SU-DHL-6 (cell line): ENCODE measurements around the gene GJA9.

Source experiments
- H2AFZ ChIP-seq: fragments of 200-600 bp; sonication (generic); 2 replicates; pipeline ENCODE4 v1.6.1; 2014; ENCODE audit warnings: low read depth, mild to moderate bottlenecking, moderate library complexity, mixed read lengths, antibody characterized with exemption, low read length; ENCODE audit not compliant: severe bottlenecking
- H3F3A ChIP-seq: fragments of 200-600 bp; shearing (Covaris generic); 2 replicates; pipeline ENCODE4 v1.6.0; 2016; ENCODE audit warnings: antibody characterized with exemption, mild to moderate bottlenecking; ENCODE audit not compliant: insufficient read depth
- H3K27ac ChIP-seq: fragments of 200-600 bp; sonication (generic); 2 replicates; pipeline ENCODE4 v1.5.1; 2016; ENCODE audit warnings: low read depth, mild to moderate bottlenecking, low read length, moderate library complexity, mixed read lengths
- H3K27me3 ChIP-seq: fragments of 200-600 bp; sonication (generic), shearing (Covaris generic); 2 replicates; pipeline ENCODE4 v1.6.0; 2014; ENCODE audit warnings: mild to moderate bottlenecking, low read length
- H3K36me3 ChIP-seq: fragments of 200-600 bp; sonication (generic); 2 replicates; pipeline ENCODE4 v1.6.1; 2014; ENCODE audit warnings: mild to moderate bottlenecking, low read length, mixed read lengths
- H3K4me2 ChIP-seq: fragments of 300-600, 200-600 bp; shearing (Covaris generic), sonication (generic); 2 replicates; pipeline ENCODE4 v1.6.0; 2014; ENCODE audit warnings: low read length, low read depth, mild to moderate bottlenecking; ENCODE audit not compliant: poor library complexity, severe bottlenecking
- H3K4me3 ChIP-seq: fragments of 200-600 bp; sonication (generic); 2 replicates; pipeline ENCODE4 v1.5.1; 2014; ENCODE audit warnings: antibody characterized with exemption, low read length, mild to moderate bottlenecking, mixed read lengths; ENCODE audit not compliant: insufficient read depth, poor library complexity, severe bottlenecking
- H3K79me2 ChIP-seq: fragments of 200-600 bp; sonication (generic); 2 replicates; pipeline ENCODE4 v1.6.1; 2014; ENCODE audit warnings: mild to moderate bottlenecking, low read length, moderate library complexity; ENCODE audit not compliant: insufficient read depth
- H3K9ac ChIP-seq: fragments of 200-600 bp; sonication (generic); 2 replicates; pipeline ENCODE4 v1.7.0; 2014; ENCODE audit warnings: mild to moderate bottlenecking, low read length
- H3K9me2 ChIP-seq: fragments of 200-600 bp; sonication (generic); replicated peaks from 2 replicates; pipeline ENCODE4 v1.6.1; 2014; ENCODE audit warnings: low read length; ENCODE audit not compliant: insufficient read depth
- H3K9me3 ChIP-seq: fragments of 200-600 bp; sonication (generic); 2 replicates; pipeline ENCODE4 v1.6.1; 2014; ENCODE audit warnings: low read length, mixed read lengths; ENCODE audit not compliant: insufficient read depth
- H4K20me1 ChIP-seq: fragments of 200-600 bp; sonication (generic); 2 replicates; pipeline ENCODE4 v1.6.1; 2014; ENCODE audit warnings: low read depth, mild to moderate bottlenecking, antibody characterized with exemption, low read length, moderate library complexity, mixed read lengths
- CTCF ChIP-seq: fragments of 200-600 bp; sonication (generic); IDR thresholded peaks from one replicate; pipeline ENCODE4 v1.5.1; 2017; ENCODE audit warnings: antibody characterized with exemption, mild to moderate bottlenecking, low read length, moderate library complexity; ENCODE audit not compliant: insufficient read depth, poor library complexity, severe bottlenecking
- EZH2phosphoT487 ChIP-seq: fragments of 200-600 bp; sonication (generic), shearing (Covaris generic); conservative IDR thresholded peaks from 2 replicates; pipeline ENCODE4 v1.6.1; 2018; ENCODE audit warnings: mild to moderate bottlenecking, antibody characterized with exemption, low read length, moderate library complexity, mixed read lengths

Gene GJA9

GRCh38 chr1:38899560-38899959, 18.2 kb upstream of the GJA9 start:
- Histone ChIP-seq H3K36me3 (no peaks in the 10 kb centered on the region), H3K27ac (no peak overlapping the region), H3K9me2 (no peaks in the 10 kb centered on the region), H3K9ac (no peak overlapping the region), H2AFZ (no peak overlapping the region), H3K27me3 (no peaks in the 10 kb centered on the region), H3K4me2 (no peak overlapping the region), H3K4me3 (no peak overlapping the region), H3K9me3 (no peaks in the 10 kb centered on the region), H4K20me1 (no peaks in the 10 kb centered on the region), H3K79me2 (no peaks in the 10 kb centered on the region), H3F3A (no peaks in the 10 kb centered on the region)
- TF ChIP-seq CTCF (no peak), EZH2phosphoT487 (no peak)

- H3K79me2 ChIP-seq, result no peaks in the 10 kb centered on the region
- no peak overlapping the region for H2AFZ ChIP-seq
- no peaks in the 10 kb centered on the region for H3F3A ChIP-seq
- H3K4me3 ChIP-seq, result no peak overlapping the region
- no peak overlapping the region for H3K27ac ChIP-seq
- no peaks in the 10 kb centered on the region for H3K9me2 ChIP-seq
- H3K27me3 ChIP-seq, result no peaks in the 10 kb centered on the region
- H3K9ac ChIP-seq, result no peak overlapping the region
- no peaks in the 10 kb centered on the region for H3K9me3 ChIP-seq
- H4K20me1 ChIP-seq, result no peaks in the 10 kb centered on the region
- H3K4me2 ChIP-seq, result no peak overlapping the region
- TF ChIP-seq CTCF (no peak), EZH2phosphoT487 (no peak)
- no peaks in the 10 kb centered on the region for H3K36me3 ChIP-seq
These were observed 17.4 kb upstream of the GJA9 start for GRCh38 chr1:38898653-38899230.

GRCh38 chr1:38896169-38896568, 14.8 kb upstream of the GJA9 start:
- no peak for TF ChIP-seq EZH2phosphoT487
- no peak for TF ChIP-seq CTCF

GRCh38 chr1:38892976-38893375, 11.6 kb upstream of the GJA9 start:
- no peaks in the 10 kb centered on the region for H3K27me3 ChIP-seq
- no peaks in the 10 kb centered on the region for H3K9me3 ChIP-seq
- H3F3A ChIP-seq, result no peaks in the 10 kb centered on the region
- no peak overlapping the region for H3K4me3 ChIP-seq
- H3K79me2 ChIP-seq, result no peaks in the 10 kb centered on the region
- H2AFZ ChIP-seq, result no peak overlapping the region
- H4K20me1 ChIP-seq, result no peaks in the 10 kb centered on the region
- H3K27ac ChIP-seq, result no peak overlapping the region
- no peak overlapping the region for H3K9ac ChIP-seq
- H3K4me2 ChIP-seq, result no peak overlapping the region
- no peaks in the 10 kb centered on the region for H3K36me3 ChIP-seq
- TF ChIP-seq EZH2phosphoT487, result no peak
- no peaks in the 10 kb centered on the region for H3K9me2 ChIP-seq

More at GRCh38 chr1:38896169-38896568, 14.8 kb upstream of the GJA9 start:
- H4K20me1 ChIP-seq, result no peaks in the 10 kb centered on the region
- no peak overlapping the region for H3K27ac ChIP-seq
- no peak overlapping the region for H3K4me3 ChIP-seq
- no peak overlapping the region for H2AFZ ChIP-seq
- no peak overlapping the region for H3K9ac ChIP-seq
- H3K27me3 ChIP-seq, result no peaks in the 10 kb centered on the region
- H3F3A ChIP-seq, result no peaks in the 10 kb centered on the region
- H3K79me2 ChIP-seq, result no peaks in the 10 kb centered on the region
- H3K36me3 ChIP-seq, result no peaks in the 10 kb centered on the region
- H3K9me3 ChIP-seq, result no peaks in the 10 kb centered on the region
- no peak overlapping the region for H3K4me2 ChIP-seq
- no peaks in the 10 kb centered on the region for H3K9me2 ChIP-seq
